Astrocyte of the spinal cord (primary cell): ENCODE data around the gene FHIT.
"Not testable (repeated sequence)": the region's sequence is repeated elsewhere in the genome, so short reads cannot be mapped to it uniquely, and the experiment has no call there.

ENCODE experiments used
- DNase-seq: peaks from one replicate; pipeline ENCODE4 v3.0.0; 2011; ENCODE audit warnings: low read depth, low spot score
- H3K4me3 ChIP-seq: 2 replicates; pipeline ENCODE4 v1.5.1; 2011; ENCODE audit warnings: low read depth, mild to moderate bottlenecking, low read length, moderate library complexity
- CTCF ChIP-seq: IDR thresholded peaks from 2 replicates; pipeline ENCODE4 v1.5.1; 2012; ENCODE audit warnings: low read depth, mild to moderate bottlenecking, low read length, inconsistent platforms
- in situ Hi-C: cut with HindIII; loops from 2 replicates; pipeline ENCODE4 v1.10.0; 2017; ENCODE audit warnings: low sequenced_read_pairs

Gene FHIT

GRCh38 chr3:61222467-61222866, 28.8 kb downstream of the FHIT start:
- in situ Hi-C loops, result no loop called here
- no peak overlapping the region for H3K4me3 ChIP-seq
- no peak for DNase-seq
- no peak for TF ChIP-seq CTCF

- TF ChIP-seq CTCF, result no peak
- no peak for DNase-seq
- in situ Hi-C loops, result no loop called here
- H3K4me3 ChIP-seq, result no peak overlapping the region
Observed at GRCh38 chr3:61221759-61222362, 29.4 kb downstream of the FHIT start.

- in situ Hi-C loops, result no loop called here
- TF ChIP-seq CTCF, result no peak
- DNase-seq, result no peak
- H3K4me3 ChIP-seq, result no peak overlapping the region
Observed at GRCh38 chr3:61218504-61218903, 32.7 kb downstream of the FHIT start.

- DNase-seq, in situ Hi-C loops, H3K4me3 ChIP-seq: not testable (repeated sequence)
Observed at GRCh38 chr3:61216171-61216570, 35.1 kb downstream of the FHIT start.

- no peak for DNase-seq
- TF ChIP-seq CTCF, result no peak
- in situ Hi-C loops, result no loop called here
- H3K4me3 ChIP-seq, result no peak overlapping the region
Observed at GRCh38 chr3:61202086-61202485, 49.2 kb downstream of the FHIT start.

GRCh38 chr3:61201071-61201470, 50.2 kb downstream of the FHIT start:
- no peak for DNase-seq
- H3K4me3 ChIP-seq, result no peak overlapping the region
- in situ Hi-C loops, result no loop called here

GRCh38 chr3:61200270-61200669, 51.0 kb downstream of the FHIT start:
- in situ Hi-C loops, result no loop called here
- no peak for TF ChIP-seq CTCF
- no peak for DNase-seq
- no peak overlapping the region for H3K4me3 ChIP-seq

More at GRCh38 chr3:61201071-61201470, 50.2 kb downstream of the FHIT start:
- no peak for TF ChIP-seq CTCF
